ENCODE data around the gene FAM3D. TPM values are rescaled to one million over a fixed set of nuclear protein-coding genes. Genes with fewer than 3 reads are reported as not detected.

FAM3D gene
- polyA plus RNA-seq, 3 donors = 0.28 to 1.9 (median 0.71) TPM

GRCh38 chr3:58672880-58673279, 6.3 kb upstream of the FAM3D start:
- Histone ChIP-seq H3K4me3 (replicated peaks in 1 of 3; ENCODE audit: low read depth in 2 of 3, low read length in 3 of 3) (no peak overlapping the region), H3K79me2 (ENCODE audit: insufficient read depth, low read length) (no peaks in the 10 kb centered on the region), H3K36me3 (replicated peaks in 1 of 2; ENCODE audit: control insufficient read depth in 1 of 2, insufficient read depth in 2 of 2, low read length in 2 of 2) (no peaks in the 10 kb centered on the region), H3K9ac (ENCODE audit: insufficient read depth, low read length, poor library complexity, severe bottlenecking) (no peak overlapping the region), H3K27me3 (ENCODE audit: control insufficient read depth in 2 of 2, insufficient read depth in 2 of 2, low read length in 2 of 2) (no peaks in the 10 kb centered on the region), H3K9me3 (replicated peaks in 1 of 2; ENCODE audit: control insufficient read depth in 1 of 2, insufficient read depth in 1 of 2, low read length in 2 of 2) (no peaks in the 10 kb centered on the region), H2AFZ (ENCODE audit: insufficient read depth, low read depth, low read length, poor library complexity, severe bottlenecking) (no peak overlapping the region), H3K27ac (ENCODE audit: low read depth in 1 of 2, low read length in 2 of 2) (no peak overlapping the region), H3K4me2 (replicated peaks; ENCODE audit: extremely low read depth, low read length, poor library complexity, severe bottlenecking) (no peak overlapping the region), H3K4me1 (ENCODE audit: control insufficient read depth in 1 of 2, insufficient read depth in 2 of 2, low read length in 2 of 2) (no peaks in the 10 kb centered on the region), H4K20me1 (ENCODE audit: insufficient read depth, low read length) (no peaks in the 10 kb centered on the region)
- WGBS (ENCODE audit: insufficient coverage) = 100% methylated on average over 3 of the region's 3 CpGs
- DNase-seq = no peak
- Mint-ChIP-seq H3K36me3 (peaks cover 0 to 5% of the 10 kb centered on the region in 2 donors), H3K27ac (no peak overlapping the region), H3K4me3 (no peak overlapping the region), H3K9me3 (peaks cover 4 to 30% (median 13%) of the 10 kb centered on the region in 7 donors), H3K27me3 (ENCODE audit: low read depth in 3 of 3) (peaks cover 0 to 3% (median 1%) of the 10 kb centered on the region in 3 donors), H3K4me1 (peaks cover 8% of the 10 kb centered on the region)
- no peak for TF ChIP-seq CTCF (IDR thresholded peaks at IDR 0.05)
- intact Hi-C loops (cut with micrococcal nuclease) = no loop called here

- Histone ChIP-seq H3K4me3 (replicated peaks in 1 of 3; ENCODE audit: low read depth in 2 of 3, low read length in 3 of 3) (no peak overlapping the region), H3K4me1 (ENCODE audit: control insufficient read depth in 1 of 2, insufficient read depth in 2 of 2, low read length in 2 of 2) (peaks cover under 1 to 2% of the 10 kb centered on the region in 2 donors), H3K27me3 (ENCODE audit: control insufficient read depth in 2 of 2, insufficient read depth in 2 of 2, low read length in 2 of 2) (no peaks in the 10 kb centered on the region), H3K36me3 (replicated peaks in 1 of 2; ENCODE audit: control insufficient read depth in 1 of 2, insufficient read depth in 2 of 2, low read length in 2 of 2) (no peaks in the 10 kb centered on the region), H2AFZ (ENCODE audit: insufficient read depth, low read depth, low read length, poor library complexity, severe bottlenecking) (no peak overlapping the region), H4K20me1 (ENCODE audit: insufficient read depth, low read length) (no peaks in the 10 kb centered on the region), H3K9me3 (replicated peaks in 1 of 2; ENCODE audit: control insufficient read depth in 1 of 2, insufficient read depth in 1 of 2, low read length in 2 of 2) (no peaks in the 10 kb centered on the region), H3K79me2 (ENCODE audit: insufficient read depth, low read length) (no peaks in the 10 kb centered on the region), H3K4me2 (replicated peaks; ENCODE audit: extremely low read depth, low read length, poor library complexity, severe bottlenecking) (no peak overlapping the region), H3K9ac (ENCODE audit: insufficient read depth, low read length, poor library complexity, severe bottlenecking) (no peak overlapping the region), H3K27ac (ENCODE audit: low read depth in 1 of 2, low read length in 2 of 2) (no peak overlapping the region)
- 100% methylated on average over 6 of the region's 8 CpGs for WGBS (ENCODE audit: insufficient coverage)
- H3K36me3 Mint-ChIP-seq = peaks cover 0 to 6% of the 10 kb centered on the region in 2 donors
- H3K27ac Mint-ChIP-seq = no peak overlapping the region
- DNase-seq = no peak
- H3K4me3 Mint-ChIP-seq = no peak overlapping the region
- intact Hi-C loops (cut with micrococcal nuclease) = no loop called here
- peaks cover 0 to 3% (median 1%) of the 10 kb centered on the region in 3 donors for H3K27me3 Mint-ChIP-seq (ENCODE audit: low read depth in 3 of 3)
- peaks cover 4 to 28% (median 12%) of the 10 kb centered on the region in 7 donors for H3K9me3 Mint-ChIP-seq
- H3K4me1 Mint-ChIP-seq = peaks cover 7% of the 10 kb centered on the region
- no peak for TF ChIP-seq CTCF (IDR thresholded peaks at IDR 0.05)
Measured at GRCh38 chr3:58672451-58672850, 5.9 kb upstream of the FAM3D start.
